PC-3 (cell line): ENCODE measurements around the gene JMJD7.

Experiments used
- EZH2phosphoT487 ChIP-seq: fragments of 300-600 bp; sonication (generic); IDR thresholded peaks from 2 replicates; pipeline ENCODE4 v1.6.1; 2018; ENCODE audit warnings: mild to moderate bottlenecking, antibody characterized with exemption, low read length, borderline replicate concordance
- TF ChIP-seq, protein P1 (sequence below): fragments of 300-600 bp; sonication (generic); conservative IDR thresholded peaks from 2 replicates; pipeline ENCODE4 v1.5.1; 2017; ENCODE audit warnings: antibody characterized with exemption, low read depth, mild to moderate bottlenecking, low read length

DNA sequence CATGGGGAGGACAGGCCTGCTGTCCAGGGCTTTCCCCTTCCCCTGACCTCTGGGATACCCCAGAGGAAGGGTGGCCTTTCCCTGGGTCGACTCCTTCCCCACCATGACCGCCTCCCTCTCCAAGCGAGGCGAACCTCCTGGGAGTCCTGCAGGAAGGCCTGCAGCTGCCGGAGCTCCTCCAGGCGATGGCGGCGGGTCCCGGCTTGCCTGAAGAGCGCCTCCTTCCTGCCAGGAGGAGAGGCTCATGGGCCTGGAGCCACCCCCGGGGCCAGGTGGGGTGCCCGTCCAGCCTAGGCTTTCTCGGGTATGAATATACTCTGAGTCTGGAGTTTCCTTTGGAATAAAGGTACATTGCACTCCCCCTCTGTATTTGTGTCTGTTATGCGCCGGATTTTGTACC lies 30.9 kb downstream of the JMJD7 start:
- TF ChIP-seq EZH2phosphoT487, result no peak
- TF ChIP-seq, protein P1, sequence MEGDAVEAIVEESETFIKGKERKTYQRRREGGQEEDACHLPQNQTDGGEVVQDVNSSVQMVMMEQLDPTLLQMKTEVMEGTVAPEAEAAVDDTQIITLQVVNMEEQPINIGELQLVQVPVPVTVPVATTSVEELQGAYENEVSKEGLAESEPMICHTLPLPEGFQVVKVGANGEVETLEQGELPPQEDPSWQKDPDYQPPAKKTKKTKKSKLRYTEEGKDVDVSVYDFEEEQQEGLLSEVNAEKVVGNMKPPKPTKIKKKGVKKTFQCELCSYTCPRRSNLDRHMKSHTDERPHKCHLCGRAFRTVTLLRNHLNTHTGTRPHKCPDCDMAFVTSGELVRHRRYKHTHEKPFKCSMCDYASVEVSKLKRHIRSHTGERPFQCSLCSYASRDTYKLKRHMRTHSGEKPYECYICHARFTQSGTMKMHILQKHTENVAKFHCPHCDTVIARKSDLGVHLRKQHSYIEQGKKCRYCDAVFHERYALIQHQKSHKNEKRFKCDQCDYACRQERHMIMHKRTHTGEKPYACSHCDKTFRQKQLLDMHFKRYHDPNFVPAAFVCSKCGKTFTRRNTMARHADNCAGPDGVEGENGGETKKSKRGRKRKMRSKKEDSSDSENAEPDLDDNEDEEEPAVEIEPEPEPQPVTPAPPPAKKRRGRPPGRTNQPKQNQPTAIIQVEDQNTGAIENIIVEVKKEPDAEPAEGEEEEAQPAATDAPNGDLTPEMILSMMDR, result 0 out of 2 replicates have a peak, but pooled peaks have one; percentile 14
